GM21526 (cell line): Measurements from ENCODE around the gene MT3.

Source experiments
- ATAC-seq: cut with Tn5 transposase; IDR thresholded peaks from one replicate; pipeline ENCODE4 v1.9.1; 2021; ENCODE audit warnings: moderate library complexity; ENCODE audit not compliant: unreplicated experiment, low FRiP score

MT3 gene

DNA sequence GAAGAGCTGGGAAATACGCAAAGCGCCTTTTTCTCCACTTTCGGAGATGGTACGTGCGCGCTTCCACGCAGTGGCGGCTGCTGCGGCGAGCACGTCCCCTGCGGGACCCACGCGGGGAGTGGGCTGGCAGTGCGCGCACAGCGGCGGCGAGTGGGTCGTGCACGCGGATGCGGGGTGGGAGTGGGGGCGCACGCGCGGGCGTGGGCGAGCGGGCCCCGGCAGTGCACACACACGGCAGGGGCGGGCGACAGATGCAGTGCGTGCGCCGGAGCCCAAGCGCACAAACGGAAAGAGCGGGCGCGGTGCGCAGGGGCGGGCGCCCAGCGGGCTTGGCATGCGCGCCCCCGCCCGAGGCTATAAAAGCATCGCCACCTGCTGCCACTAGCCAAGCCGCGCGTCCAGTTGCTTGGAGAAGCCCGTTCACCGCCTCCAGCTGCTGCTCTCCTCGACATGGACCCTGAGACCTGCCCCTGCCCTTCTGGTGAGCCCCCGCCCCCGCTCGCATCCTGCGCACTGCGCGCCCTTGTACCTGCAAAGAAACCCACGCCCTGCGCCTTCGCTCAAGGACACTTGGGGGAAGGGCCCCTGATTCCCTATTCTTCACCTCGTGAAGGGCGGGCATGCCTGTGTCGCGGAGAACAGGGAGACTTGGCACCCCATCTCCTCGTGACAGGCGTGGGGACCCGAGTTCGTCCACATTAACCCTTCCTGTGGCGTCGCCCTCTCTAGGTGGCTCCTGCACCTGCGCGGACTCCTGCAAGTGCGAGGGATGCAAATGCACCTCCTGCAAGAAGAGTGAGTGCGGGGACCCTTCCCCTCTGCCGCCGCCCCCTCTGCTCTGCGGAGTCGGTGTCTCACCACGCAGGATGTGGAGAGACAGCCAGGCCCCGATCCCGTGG is at the start of gene MT3:
Gene MT3 (plus strand): TSS at position 388 of the 899 bp plus-strand sequence. CDS start 63 bp downstream, at position 451.
- no peak for ATAC-seq

DNA sequence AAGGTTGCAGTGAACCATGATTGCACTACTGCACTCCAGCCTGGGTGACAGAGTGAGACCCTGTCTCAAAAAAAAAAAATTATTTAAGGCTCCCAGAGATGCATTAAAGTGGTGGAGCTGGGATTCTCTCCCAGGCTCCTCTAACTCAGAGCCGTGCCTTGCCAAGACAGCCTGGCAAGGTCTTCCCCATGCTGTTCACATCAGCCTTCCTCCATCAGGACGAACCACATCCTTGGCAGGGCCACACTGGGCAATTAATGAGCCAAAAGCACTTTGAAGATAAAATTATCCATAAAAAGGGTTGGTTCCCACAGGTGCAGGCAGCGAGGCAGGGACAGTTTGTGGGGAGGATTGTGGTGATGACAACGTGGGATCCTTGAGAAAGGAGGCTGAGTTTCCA is 49.7 kb upstream of the MT3 start:
- ATAC-seq: no peak

DNA sequence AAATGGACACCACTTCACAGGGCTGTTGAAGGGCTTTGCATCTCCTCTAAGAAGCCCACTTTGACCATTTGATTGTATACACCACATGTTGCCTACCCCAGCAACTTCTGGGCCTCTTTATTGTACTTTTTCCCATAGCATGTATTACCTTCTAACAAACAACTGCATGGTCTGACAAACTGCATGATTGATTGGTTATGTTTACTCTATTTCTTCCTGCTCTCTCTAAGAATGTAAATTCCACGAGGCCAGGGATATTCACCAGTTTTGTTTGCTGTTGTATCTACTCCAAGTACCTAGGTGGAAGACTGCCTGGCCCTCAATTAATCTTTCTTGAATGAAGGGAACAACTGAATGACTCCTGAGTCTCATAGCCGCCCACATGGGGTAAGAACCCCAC is 47.3 kb upstream of the MT3 start:
- ATAC-seq: no peak

DNA sequence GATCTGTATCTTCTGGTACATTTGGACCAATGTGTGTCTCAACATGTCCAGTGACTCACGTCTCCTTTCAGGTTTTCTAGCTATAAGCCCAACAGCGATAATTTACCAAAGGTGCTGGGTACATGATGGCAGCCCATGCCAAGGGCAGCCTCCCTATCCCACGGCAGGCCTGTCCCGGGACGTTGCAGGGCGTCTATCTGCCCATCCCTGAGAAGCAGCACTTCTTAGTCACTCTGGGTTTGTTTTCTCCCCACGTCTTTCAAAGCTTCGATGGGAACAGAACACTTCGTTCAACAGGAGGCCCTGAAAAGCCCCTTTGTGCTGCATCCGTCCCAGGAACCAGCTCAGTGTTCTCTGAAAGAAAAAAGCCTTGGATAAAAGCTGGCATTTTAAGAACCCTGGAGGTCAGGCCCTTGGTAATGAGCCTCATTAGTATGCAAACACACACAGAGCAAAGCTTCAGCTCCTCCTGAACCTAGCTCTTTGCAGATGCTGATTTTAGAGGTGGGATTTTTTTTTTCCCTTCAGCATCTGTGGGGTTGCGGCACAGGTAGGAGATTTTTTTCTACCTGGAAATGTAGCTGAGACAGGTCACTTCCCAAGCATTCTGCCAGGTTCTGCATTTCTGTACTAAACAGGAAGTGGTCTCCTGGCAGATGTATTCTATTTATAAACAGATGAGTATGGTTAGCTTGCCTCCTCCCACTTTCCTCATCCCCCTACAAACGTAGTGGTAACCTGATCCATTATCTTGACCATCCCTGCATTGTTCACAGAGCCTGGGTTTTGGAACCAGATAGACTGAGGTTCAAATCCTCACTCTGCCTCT is 42.0 kb upstream of the MT3 start:
- ATAC-seq: no peak

DNA sequence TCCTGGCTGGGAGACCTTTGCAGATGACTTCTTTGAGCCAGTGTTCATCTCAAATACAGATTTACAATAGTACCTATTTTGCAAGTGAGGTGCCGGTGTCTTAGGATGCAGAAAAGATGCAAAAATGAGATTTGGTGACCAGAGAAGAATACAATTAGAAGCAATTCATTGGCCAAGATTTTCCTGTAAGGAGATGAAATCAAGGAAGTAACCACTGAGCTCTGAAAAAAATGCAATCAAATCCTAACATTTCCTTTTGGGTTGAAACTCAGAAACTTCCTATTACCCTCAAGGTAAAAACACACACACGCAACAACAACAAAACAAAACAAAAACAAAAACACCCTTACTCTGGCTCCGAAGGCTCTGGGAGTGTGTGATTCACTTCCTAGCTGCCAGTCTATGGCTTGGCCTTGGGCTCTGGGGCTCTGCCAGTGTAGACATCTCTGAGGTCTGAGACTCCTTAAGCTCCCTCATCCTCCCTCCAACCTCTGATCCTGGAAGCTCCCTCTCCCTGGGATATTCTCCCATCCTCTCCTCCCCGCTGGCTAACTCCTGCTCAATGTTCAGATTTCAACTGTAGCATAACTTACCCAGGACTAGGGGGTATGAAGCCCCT is 41.3 kb upstream of the MT3 start:
- ATAC-seq: no peak

DNA sequence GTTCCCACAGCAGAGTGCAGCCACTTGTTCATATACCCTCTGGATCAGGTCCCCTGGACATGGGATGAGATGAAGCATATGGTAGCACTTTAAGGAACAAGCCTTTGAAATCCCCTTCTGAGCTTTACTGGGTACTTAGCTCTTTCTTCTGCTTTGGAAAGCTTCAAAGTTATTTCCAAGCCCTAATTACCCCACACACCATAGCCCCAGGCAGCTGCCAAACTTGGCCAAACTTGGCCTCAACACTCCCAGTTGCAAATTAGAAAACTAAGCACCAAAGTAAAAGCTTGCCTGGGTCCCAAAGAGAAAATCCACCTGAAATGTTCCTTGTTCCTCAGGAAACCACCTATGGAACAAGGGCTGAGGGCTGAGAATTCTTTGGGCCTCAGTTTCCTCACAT is 40.2 kb upstream of the MT3 start:
- ATAC-seq: no peak

DNA sequence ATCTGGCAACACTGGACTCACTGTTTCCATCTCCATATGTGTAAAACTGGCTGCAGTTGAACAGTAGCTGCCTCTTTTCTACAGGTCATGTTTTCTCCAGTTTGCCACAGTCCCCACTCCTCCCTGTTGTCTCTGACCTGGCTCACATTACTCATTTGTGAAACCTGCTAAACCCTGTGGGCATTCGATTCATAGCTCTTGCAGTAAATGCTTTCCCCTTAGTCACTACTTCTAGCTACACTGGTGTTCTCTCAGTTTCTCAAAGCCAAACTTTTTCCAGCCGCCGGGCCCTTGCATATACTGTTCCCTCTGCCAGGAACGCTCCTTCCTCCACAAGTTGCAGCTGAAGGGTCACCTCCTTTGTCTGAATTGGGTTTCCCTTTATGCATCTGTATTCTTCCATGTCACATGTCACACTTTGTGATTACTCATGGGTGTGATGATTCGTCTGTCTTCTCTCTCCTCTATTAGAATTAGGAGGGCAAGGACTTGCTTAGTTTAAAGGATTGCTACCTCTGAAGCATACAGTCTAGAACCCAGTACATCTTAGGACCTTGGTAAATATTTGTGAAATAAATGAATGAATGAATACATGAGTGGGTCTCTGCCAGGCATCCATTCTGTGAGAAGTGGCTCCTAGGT is 39.5 kb upstream of the MT3 start:
- no peak for ATAC-seq

DNA sequence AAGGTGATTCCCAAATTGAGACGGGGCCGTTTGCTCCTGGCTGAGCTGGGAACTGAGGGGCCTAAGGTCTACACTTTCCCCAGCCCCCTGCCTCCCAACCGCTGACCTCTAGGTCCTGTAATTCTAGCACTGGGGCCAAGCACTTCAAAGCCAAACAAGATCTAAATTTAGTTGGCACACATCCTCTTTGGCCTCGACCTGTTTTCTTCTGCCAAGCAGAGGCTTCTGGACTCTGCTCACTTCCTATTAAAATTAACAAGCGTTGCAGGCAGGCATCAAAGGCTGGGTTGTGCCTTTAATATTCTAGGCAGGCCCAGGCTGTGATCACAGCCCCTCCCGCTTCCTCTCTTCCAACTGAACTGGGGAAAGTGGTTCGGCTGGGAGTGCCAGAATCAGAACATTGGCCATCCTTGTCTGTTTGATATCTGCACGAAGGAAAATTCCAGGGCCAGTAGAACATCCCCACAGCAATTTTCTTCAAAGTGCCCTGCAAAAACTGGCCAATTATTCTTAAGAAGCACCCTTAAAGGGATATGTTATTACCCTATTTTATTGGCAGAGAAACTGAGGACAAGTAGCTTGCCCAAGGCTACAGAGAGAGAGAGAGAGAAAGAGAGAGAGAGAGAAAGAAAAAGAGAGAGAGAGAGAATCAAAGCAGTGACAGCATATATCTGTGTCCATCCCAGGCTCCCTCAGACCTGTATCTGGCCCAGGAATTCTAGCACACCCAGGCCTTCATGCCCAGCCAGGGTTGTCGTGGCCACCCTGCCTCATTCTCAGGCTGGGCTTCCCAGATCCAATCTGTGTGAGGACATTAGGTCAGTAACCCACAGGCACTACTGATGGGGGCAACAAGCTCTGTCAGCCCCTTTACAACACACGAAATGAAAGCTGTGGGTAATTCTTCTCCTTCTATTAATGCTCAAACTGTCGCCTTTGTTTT is 37.3 kb upstream of the MT3 start:
- ATAC-seq: no peak

DNA sequence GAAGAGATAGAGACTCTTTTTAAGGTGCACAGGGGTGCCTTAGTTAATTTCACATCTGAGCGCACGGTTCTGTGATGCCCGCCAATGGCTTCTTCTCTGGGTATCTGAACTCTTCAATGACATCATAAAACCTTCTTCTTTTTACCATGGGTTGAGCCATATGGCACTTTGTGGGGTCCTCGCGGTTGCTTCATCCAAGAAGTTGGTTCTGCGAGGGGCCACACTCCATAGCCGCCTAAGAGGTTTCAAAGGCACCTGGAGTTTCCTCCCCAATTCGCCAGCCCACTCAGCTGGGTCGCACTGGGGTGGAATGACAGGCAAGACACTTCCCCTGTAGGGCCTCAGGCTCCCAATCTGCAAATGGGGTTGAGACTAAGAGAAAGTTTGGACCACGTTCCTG is 34.9 kb upstream of the MT3 start:
- no peak for ATAC-seq

DNA sequence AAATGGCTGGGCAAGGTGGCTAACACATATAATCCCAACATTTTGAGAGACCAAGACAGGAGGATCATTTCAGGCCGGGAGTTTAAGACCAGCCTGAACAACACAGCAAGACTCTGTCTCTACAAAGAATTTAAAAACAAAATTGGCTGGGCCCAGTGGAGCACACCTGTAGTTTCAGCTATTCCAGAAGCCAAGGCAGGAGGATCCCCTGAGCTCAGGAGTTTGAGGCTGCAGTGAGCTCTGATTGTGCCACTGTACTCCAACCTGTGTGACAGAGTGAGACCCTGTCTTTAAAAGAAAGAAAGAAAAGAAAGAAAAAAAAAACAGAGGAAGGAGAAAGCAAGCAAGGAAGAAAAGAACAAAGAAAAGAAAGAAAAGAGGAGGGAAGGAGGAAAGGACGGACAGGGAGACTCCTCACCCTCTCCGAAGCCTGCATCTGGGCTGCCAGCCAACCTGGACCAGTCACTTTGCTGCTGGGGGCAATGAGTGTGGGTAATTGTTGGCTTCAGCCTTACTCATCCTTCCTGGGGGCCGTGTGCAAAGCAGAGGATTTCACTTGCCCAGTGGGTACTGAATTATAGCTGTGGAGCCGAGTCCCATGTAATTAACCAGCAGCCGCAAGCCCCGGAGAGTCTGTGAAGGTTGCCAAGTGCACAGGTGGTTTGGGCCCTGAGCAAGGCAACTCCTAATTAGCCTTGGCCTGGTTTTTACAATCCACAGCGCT is 31.1 kb upstream of the MT3 start:
- ATAC-seq: no peak

DNA sequence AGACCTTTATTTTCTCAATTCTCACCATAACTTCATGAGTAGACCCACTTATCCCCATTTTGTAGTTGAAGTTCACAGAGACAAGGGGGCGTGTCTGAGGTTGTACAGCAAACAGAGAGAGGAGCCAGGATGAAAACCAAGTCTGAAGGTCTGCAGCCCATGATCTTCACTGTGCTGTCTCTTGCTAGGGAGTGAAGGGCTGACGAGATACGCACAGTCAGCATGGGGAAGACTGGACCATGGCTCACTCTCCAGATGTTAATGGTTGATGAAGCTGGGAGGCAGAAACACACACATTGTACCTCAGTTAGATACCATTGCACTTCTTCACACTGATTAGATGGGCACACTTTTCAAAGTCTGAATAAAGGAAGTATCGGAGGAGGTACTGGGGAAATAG is 30.2 kb upstream of the MT3 start:
- ATAC-seq: no peak

DNA sequence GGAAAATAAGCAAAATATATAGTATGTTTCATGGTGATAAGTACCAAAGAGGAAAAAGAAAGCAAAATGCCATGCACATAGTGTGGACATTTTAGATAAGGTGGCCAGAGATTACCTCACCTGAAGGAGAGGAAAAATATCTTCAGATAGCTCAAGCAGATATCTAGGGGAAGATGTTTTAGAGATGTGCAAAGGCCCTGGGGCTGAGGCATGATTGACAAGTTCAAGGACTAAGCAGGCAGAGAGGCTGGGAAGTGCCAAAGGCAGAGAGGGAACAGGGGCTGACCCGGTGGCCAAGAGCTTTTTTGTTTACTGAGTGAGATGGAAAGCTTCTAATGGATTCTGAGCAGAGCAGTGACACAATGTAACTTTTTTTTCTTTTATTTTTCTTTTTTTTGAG is 28.9 kb upstream of the MT3 start:
- no peak for ATAC-seq

DNA sequence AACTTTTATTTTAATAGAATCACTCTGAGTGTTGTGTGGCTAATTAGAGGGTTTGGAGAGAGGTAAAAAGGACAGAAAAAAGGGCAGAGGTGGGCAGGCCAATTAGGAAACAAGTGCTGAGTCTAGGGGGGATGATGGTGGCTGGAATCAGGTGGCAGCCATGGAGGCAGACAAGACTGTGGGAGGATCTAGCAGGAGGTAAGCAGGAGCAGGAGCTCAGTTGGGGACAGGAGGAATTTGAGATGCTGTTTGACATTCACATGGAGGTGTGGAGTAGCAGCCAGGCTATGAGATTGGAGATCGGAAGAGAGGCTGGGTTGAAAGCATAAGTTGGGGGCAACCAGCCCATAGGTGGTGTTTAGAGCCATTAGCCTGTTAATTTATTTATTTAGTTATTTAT is 28.2 kb upstream of the MT3 start:
- ATAC-seq: no peak

DNA sequence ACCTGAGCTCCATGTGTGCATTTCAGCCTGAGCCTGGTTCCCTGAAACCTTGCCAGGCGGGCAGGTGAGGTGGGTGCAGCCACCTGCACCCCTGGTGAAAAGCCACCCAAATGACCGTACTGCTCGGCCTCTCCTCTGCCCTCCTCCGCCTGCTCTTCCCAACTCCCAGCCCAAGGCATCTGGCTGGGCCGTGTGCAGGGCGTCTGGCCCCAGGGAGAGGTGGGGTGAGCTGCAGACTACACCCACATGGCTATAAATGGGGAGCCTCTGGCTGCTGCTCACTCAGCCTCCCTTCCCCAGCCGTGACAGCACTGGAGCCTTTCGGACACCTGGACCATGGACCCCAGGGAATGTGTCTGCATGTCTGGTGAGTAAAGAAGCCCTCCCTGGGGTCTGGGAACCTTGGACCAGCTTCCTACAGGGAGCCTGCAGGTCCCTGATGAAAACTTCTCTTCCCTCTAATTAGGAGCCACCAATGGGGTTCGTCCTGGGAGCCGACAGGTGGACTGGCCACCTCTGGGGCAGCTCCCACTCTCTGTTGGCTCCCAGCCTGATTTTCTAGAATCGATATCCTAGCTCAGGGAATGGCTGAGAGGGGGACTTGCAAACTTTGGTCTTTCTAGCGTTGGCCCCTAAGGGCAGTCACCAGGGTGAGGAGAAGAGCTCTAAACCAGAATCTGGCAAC is 24.4 kb upstream of the MT3 start, which contains the start of gene MT4:
Gene MT4 (plus strand): TSS at position 281 of the 685 bp plus-strand sequence. CDS start 56 bp downstream, at position 337.
- ATAC-seq: no peak

DNA sequence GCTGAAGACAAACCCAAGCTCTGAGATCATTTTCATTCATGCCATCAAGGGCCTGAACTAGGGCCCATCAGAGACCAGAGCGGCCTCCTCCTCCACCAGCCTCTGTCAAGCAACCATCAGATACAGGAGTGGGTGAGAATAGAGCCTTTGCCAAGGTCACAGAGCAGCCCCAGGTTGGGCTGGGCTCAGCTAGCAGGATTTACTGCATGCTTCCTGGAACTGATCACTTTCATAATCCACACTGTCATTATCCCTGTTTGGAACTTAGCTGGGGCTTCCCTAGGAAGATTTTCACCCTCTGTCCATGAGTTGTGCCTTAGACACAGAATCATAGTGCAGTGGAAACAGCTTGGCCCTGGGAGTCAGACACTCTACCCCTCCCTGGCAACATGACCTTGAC is 19.4 kb upstream of the MT3 start:
- no peak for ATAC-seq

DNA sequence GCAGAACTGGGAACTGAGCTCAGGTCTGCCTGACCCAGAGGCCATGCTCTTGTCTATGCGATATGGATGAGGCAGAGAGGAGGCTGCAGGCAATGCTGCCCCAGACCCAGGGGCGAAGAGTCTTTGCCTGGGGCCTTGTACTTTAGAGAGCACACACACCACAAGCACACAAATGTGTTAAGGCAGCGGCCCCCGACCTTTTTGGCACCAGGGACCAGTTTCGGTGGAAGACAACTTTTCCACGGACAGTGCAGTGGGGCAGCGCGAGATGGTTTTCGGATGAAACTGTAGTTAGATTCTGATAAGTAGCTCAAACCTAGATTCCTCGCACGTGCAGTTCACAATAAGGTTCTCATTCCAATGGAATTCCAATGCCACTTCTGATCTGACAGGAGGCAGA is 17.8 kb upstream of the MT3 start:
- ATAC-seq: no peak

DNA sequence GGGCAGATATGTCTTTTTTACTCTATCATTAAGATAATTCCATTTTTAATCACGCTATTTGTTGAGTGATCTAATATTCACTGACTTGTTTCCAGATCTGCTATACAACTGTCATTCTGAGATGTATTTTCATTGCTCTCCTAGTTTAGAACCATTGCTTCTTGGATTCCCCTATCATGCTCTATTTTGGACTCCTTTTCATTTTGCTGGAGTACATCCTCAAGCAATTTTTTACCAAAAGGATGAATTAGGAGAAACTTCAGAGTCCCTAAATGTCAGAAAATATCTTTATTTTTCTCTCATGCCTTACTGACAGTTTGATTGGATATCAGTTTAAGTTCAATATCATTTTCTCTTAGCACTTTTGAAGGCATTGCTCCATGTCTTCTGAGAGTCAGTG is 14.7 kb upstream of the MT3 start:
- ATAC-seq: no peak

DNA sequence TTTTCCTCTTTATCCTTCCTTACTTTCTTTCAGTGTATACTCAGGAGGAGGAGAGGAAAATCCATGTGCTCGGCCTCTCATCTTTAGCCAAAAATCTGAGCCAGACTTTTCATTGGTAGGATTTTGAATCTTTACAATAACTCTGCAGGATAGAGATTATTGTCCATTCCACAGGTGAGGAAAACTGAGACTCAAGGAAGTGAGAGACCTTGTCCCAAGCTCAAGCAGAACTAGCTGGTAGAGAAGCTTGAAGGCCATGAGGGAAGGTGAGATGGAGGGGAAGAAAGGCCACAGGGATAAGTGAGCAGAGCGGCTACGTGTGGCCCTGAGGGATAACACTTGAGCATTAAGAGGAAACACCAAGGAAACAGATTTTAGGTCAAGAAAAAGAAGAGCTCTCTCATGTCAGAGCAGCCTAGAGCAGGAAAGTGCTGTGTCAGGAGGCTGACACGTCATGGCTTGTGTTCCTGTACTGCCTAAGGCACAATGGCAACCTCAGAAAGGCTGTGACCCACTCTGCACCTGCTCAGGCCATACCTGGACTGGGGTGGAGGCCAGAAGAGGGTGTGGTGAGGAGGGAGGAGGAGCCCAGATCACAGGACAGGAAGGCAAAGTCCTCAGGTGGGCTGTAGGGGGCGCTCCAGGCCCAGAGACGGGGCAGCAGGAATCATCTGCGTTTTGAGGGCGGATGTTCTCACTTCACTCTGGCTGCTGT is 12.6 kb upstream of the MT3 start:
- peak; percentile 83 for ATAC-seq
